ENCODE results near the gene FRMD4A.

DNA sequence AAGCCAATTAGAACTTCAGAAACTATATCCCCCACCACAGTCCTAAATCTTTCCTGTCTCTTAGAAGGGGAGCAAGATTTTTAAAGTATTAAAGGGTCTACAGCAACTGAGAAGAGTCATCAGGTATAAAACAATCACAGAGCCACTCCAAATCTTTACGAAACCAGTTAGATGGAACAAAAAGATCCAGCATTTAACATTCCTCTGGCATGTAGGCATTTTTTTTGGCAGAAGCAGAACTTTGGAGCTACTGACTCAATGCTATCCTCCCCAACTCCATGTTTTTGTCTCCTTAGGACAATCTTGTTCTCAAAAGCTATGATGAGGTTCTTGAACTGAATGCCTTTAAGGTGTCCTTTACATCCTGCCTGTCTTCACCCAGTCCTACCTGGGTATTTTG is 410.7 kb downstream of the FRMD4A start:
- TF ChIP-seq CTCF (IDR thresholded peaks at IDR 0.05; ENCODE audit: low read depth, low read length, poor library complexity, severe bottlenecking) (no peak), EZH2phosphoT487 (IDR thresholded peaks at IDR 0.05; ENCODE audit: borderline replicate concordance, low read length) (no peak)
